K562 (cell line): ENCODE data around the gene RNF212B. TPM values are rescaled to one million over a fixed set of nuclear protein-coding genes. Genes with fewer than 3 reads are reported as not detected.
A peak's percentile ranks its signal among the peaks of the same experiment; 100 is the strongest.

Experiments used
- ARID1B ChIP-seq: fragments of 450-650 bp; IDR thresholded peaks from 2 replicates; pipeline ENCODE4 v1.6.1; 2016; ENCODE audit warnings: antibody characterized with exemption, mild to moderate bottlenecking, inconsistent platforms
- ATF7 ChIP-seq: fragments of 450-650 bp; IDR thresholded peaks from 2 replicates; pipeline ENCODE4 v1.7.1; 2014; ENCODE audit warnings: mild to moderate bottlenecking, moderate library complexity
- CBX3 ChIP-seq, 2 experiments: IDR thresholded peaks; 1 replicate in 1 of 2; 2 replicates in 1 of 2; pipeline ENCODE4 v1.6.1; 2012; ENCODE audit warnings: inconsistent platforms in 2 of 2, low read length in 2 of 2, borderline replicate concordance in 1 of 2, control low read depth in 1 of 2
- DLX4 ChIP-seq: fragments of 250-450 bp; sonication (Bioruptor Pico); IDR thresholded peaks from 2 replicates; pipeline ENCODE4 v1.6.1; 2021; ENCODE audit warnings: mild to moderate bottlenecking
- E2F4 ChIP-seq: sonication (generic); formaldehyde crosslinking; IDR thresholded peaks from 2 replicates; pipeline ENCODE4 v1.8.0; 2022; ENCODE audit warnings: mild to moderate bottlenecking, low read depth, missing genetic modification reagents
- E4F1 ChIP-seq: fragments of 250-450 bp; sonication (Bioruptor Pico); IDR thresholded peaks from 2 replicates; pipeline ENCODE4 v1.5.0; 2021; ENCODE audit warnings: mild to moderate bottlenecking, borderline replicate concordance
- FIP1L1 ChIP-seq: fragments of 200-400 bp; formaldehyde crosslinking; IDR thresholded peaks from 2 replicates; pipeline ENCODE4 v1.6.1; 2018; ENCODE audit warnings: mild to moderate bottlenecking, low read depth, low read length; ENCODE audit not compliant: poor library complexity, severe bottlenecking
- GABPA ChIP-seq: fragments of 200-800 bp; sonication (Bioruptor generic); conservative IDR thresholded peaks from 2 replicates; pipeline ENCODE4 v1.6.1; 2016; ENCODE audit warnings: low read depth, missing genetic modification characterization, missing compliant biosample characterization
- GATAD2B ChIP-seq: fragments of 450-650 bp; IDR thresholded peaks from 2 replicates; pipeline ENCODE4 v1.6.1; 2017; ENCODE audit warnings: mild to moderate bottlenecking, borderline replicate concordance
- HES1 ChIP-seq: fragments of 450-650 bp; IDR thresholded peaks from 2 replicates; pipeline ENCODE4 v1.6.1; 2016; ENCODE audit warnings: low read depth, mild to moderate bottlenecking, moderate library complexity
- MTA1 ChIP-seq: fragments of 450-650 bp; IDR thresholded peaks from 2 replicates; pipeline ENCODE4 v1.6.1; 2017; ENCODE audit warnings: borderline replicate concordance
- MYC ChIP-seq, 2 experiments: fragments of 250-450 bp in 1 of 2; sonication (Bioruptor Pico) in 1 of 2; IDR thresholded peaks; 2 replicates each; pipeline versions ENCODE4 v1.5.1 to v1.6.1; 2012 to 2021; ENCODE audit warnings: low read depth in 2 of 2, borderline replicate concordance in 1 of 2, improper control_type of control experiment in 1 of 2, low read length in 1 of 2, mild to moderate bottlenecking in 1 of 2, moderate library complexity in 1 of 2
- SFPQ ChIP-seq: fragments of 200-400 bp; formaldehyde crosslinking; IDR thresholded peaks from 2 replicates; pipeline ENCODE4 v1.6.1; 2017; ENCODE audit warnings: mild to moderate bottlenecking, low read depth, low read length, moderate library complexity
- SOX6 ChIP-seq: fragments of 450-650 bp; IDR thresholded peaks from 2 replicates; pipeline ENCODE4 v1.6.1; 2014; ENCODE audit warnings: mild to moderate bottlenecking
- TAF15 ChIP-seq: fragments of 200-400 bp; formaldehyde crosslinking; IDR thresholded peaks from 2 replicates; pipeline ENCODE4 v1.6.1; 2017; ENCODE audit warnings: mild to moderate bottlenecking, low read depth, low read length, moderate library complexity
- ZFP30 ChIP-seq: fragments of 250-450 bp; sonication (Bioruptor Pico); IDR thresholded peaks from 2 replicates; pipeline ENCODE4 v1.8.0; 2022; ENCODE audit warnings: moderate library complexity, mild to moderate bottlenecking, inconsistent platforms, borderline replicate concordance
- ZFX ChIP-seq: sonication (generic); formaldehyde crosslinking; IDR thresholded peaks from 2 replicates; pipeline ENCODE4 v1.8.0; 2022; ENCODE audit warnings: mild to moderate bottlenecking, missing genetic modification reagents, moderate library complexity
- ZNF3 ChIP-seq: fragments of 250-450 bp; sonication (Bioruptor Pico); IDR thresholded peaks from 2 replicates; pipeline ENCODE4 v1.5.0; 2021; ENCODE audit warnings: mild to moderate bottlenecking, moderate library complexity
- ZNF445 ChIP-seq: fragments of 250-450 bp; sonication (Bioruptor Pico); IDR thresholded peaks from 2 replicates; pipeline ENCODE4 v1.4.0; 2020; ENCODE audit warnings: low read depth, mild to moderate bottlenecking, moderate library complexity
- ZNF696 ChIP-seq: fragments of 250-450 bp; sonication (Bioruptor Pico); conservative IDR thresholded peaks from 2 replicates; pipeline ENCODE4 v1.4.0; 2020; ENCODE audit warnings: mild to moderate bottlenecking, moderate library complexity
- polyA plus RNA-seq, 8 experiments: library from polyadenylated mRNA; depleted of rRNA in 4 of 8; stranded (reverse) in 5 of 8; unstranded in 3 of 8; fragments of >200 nt; fragmentation: Nextera tagmentation in 2 of 8; fragmentation: Illumina TruSeq in 1 of 8; extraction: Ambion mirVana in 2 of 8; extraction: Trizol in 1 of 8; gene quantifications; 2 replicates each; pipeline versions ENCODE4 v1.2.1 to v1.2.3, GENCODE V29; 2011 to 2014; ENCODE audit warnings: inconsistent platforms in 1 of 8, missing spikeins in 1 of 8
- total RNA-seq, 7 experiments: library from RNA; depleted of rRNA in 6 of 7; stranded (reverse); fragments of >200 nt in 6 of 7; fragmentation: Illumina TruSeq in 2 of 7; extraction: Trizol in 2 of 7; gene quantifications; 2 replicates each; pipeline versions ENCODE4 v1.2.1 to v1.2.3, GENCODE V29; 2011 to 2021; ENCODE audit warnings: low replicate concordance in 1 of 7

The RNF212B gene
- total and polyA plus RNA-seq, 9 of the 15 experiments (the other 6 are each of a cell fraction or from before 2014, with no cell fraction given) = 0.15 to 0.43 (median 0.27) TPM; not detected in 3

- TF ChIP-seq DLX4 (CRISPR knock-in tag) (no peak), GABPA (no peak), GATAD2B (no peak), ZFP30 (no peak), FIP1L1 (no peak), CBX3 (IDR thresholded peaks at IDR 0.05; ENCODE audit: borderline replicate concordance in 1 of 2, low read length in 2 of 2) (no peak), HES1 (no peak), ZNF445 (CRISPR knock-in tag) (no peak), ARID1B (no peak; the same call in 1 of the 2 replicates), SFPQ (no peak), ZNF3 (CRISPR knock-in tag) (no peak), MYC (IDR thresholded peaks at IDR 0.05; ENCODE audit: low read depth, low read length) (no peak; the same call in 1 of the 2 replicates), MYC (CRISPR knock-in tag; IDR thresholded peaks at IDR 0.05; ENCODE audit: borderline replicate concordance, low read depth) (peak; percentile 33; the same call in 1 of the 2 replicates), ZFX (CRISPR knock-in tag) (peak; percentile 75), E4F1 (CRISPR knock-in tag) (no peak; the same call in 1 of the 2 replicates), MTA1 (no peak), SOX6 (peak; percentile 50; the same call in 1 of the 2 replicates), TAF15 (no peak), ZNF696 (no peak), E2F4 (CRISPR knock-in tag) (no peak), ATF7 (peak; percentile 84)
Observed at GRCh38 chr14:23286020-23286901, 48.5 kb downstream of the RNF212B start, which contains the start of gene HOMEZ (continued).
